Epithelial cell of proximal tubule (primary cell): ENCODE data around the gene NGEF. TPM values are rescaled to one million over a fixed set of nuclear protein-coding genes. Genes with fewer than 3 reads are reported as not detected.
A peak's percentile ranks its signal among the peaks of the same experiment; 100 is the strongest.

ENCODE experiments used
- DNase-seq: peaks from one replicate; pipeline ENCODE4 v3.0.0-alpha.2; 2011; ENCODE audit warnings: low read depth
- H3K4me3 ChIP-seq: 2 replicates; pipeline ENCODE4 v1.5.1; 2011; ENCODE audit warnings: low read depth, mild to moderate bottlenecking, low read length
- CTCF ChIP-seq: conservative IDR thresholded peaks from 2 replicates; pipeline ENCODE4 v1.5.1; 2012; ENCODE audit warnings: low read depth, mild to moderate bottlenecking, low read length
- total RNA-seq: library from RNA; depleted of rRNA; stranded (reverse); fragments of >200 nt; gene quantifications from 2 replicates; pipeline ENCODE4 v1.2.3, GENCODE V29; 2015

Gene NGEF
- total RNA-seq, 1 donor from 2014 or later: 8.6 TPM

- H3K4me3 ChIP-seq: no peak overlapping the region
- no peak for DNase-seq
- TF ChIP-seq CTCF: no peak
Observed at GRCh38 chr2:232949016-232949415, 64.0 kb downstream of the NGEF start.

DNA sequence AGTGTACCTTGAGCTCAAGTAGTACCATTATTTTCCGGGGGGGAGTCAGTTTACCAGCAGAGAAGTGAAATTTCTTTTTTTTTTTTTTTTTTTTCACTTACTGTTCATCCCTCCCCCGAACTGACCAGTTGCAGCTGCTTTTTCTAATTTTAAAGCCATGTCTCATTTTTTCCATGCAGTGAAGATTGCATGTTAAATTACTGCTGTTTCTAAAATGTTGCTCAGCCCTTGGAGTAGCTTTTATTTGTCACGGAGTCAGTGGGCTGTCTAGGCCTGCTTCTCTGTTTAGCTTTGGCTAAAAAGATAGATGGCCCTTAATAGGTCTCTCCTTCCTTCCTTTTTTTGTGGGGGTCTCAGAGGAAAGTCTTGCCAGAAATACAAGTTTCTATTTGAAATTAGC, 70.2 kb downstream of the NGEF start:
- no peak for TF ChIP-seq CTCF
- no peak overlapping the region for H3K4me3 ChIP-seq
- DNase-seq: no peak

DNA sequence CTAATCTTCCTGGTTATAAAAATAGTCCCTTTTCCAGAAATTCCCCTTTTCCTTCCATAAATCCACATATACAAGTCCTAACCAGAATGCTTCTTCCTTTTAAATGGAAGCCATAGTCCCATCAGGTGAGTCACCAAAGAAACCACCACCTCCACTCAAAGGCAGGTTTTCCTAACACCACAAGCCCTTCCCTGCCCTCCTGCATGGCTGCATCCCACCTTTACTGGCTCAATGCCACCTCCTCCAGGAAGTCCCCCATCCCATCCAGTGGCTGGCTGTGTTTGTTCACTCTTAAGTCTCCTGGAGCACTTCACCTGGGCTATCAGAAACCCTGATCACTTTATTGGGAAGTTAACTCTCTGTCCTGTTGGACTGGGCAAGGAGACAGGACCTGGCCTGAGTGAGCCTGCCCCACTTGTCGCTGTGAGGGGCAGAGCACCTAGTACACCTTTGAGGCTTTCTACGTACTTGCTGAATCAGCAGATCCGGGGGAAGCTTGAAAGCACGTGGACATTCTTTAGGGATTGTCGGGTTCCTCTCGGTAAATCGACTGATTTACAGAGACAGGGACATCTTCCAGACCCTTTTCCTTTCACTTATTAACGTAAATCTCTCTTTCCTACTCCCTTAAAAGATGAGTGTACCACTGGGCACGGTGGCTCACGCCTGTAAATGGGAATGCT, 71.0 kb downstream of the NGEF start:
- no peak for TF ChIP-seq CTCF
- no peak for DNase-seq
- H3K4me3 ChIP-seq: no peak overlapping the region

GRCh38 chr2:232941400-232941799, 71.7 kb downstream of the NGEF start:
- H3K4me3 ChIP-seq: no peak overlapping the region
- no peak for DNase-seq
- TF ChIP-seq CTCF: no peak

DNA sequence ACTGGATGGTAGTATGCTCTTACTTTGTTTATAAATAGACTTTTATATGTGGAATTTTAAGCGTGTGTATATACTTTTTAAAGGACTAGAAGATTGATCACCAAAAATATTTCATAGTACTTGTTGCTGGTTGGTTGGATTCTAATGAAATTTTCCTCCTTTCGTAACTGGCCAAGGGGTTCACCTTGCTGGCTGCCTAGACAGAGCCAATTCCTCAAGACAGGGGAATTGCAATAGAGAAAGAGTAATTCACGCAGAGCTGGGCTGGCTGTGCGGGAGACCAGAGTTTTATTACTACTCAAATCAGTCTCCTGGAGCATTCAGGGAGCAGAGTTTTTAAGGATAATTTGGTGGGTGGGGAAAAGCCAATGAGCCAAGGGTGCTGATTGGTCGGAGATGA, 72.3 kb downstream of the NGEF start:
- no peak overlapping the region for H3K4me3 ChIP-seq
- no peak for TF ChIP-seq CTCF
- no peak for DNase-seq

- no peak for TF ChIP-seq CTCF
- DNase-seq: peak; percentile 31
- H3K4me3 ChIP-seq: no peak overlapping the region
Observed at GRCh38 chr2:232937278-232937906, 75.7 kb downstream of the NGEF start.

DNA sequence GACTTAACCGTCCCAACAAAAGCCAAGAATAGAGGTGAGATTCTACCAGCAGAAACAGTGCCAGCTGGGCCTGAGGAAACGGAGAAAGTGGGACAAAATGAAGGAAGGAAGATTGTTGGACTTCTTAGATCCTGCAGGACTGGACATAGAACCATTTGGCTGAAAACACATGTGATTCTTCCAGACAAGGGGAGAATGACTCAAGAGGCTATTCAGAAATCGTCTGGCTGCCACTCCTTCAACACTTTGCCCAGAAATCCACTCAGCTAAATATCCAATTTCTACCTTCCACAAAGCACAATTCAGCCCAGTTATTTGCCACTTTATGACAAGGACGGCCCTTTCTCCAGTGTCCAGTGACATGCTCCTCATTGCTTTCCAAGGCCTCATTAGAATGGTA, 81.4 kb downstream of the NGEF start:
- no peak for TF ChIP-seq CTCF
- H3K4me3 ChIP-seq: no peak overlapping the region
- no peak for DNase-seq
